Stimulated activated CD4-positive, alpha-beta T cell treated with anti-CD3 and anti-CD28 coated beads, Interleukin-2, amount 100 ng/mL, for 24 hours (primary cell): ENCODE results near the gene DUS3L.
"Not testable (repeated sequence)": the region's sequence is repeated elsewhere in the genome, so short reads cannot be mapped to it uniquely, and the experiment has no call there.

Experiments
- DNase-seq, 2 donors: peaks; one replicate each; pipeline ENCODE4 v3.0.0-alpha.2; 2020

DUS3L gene

DNA sequence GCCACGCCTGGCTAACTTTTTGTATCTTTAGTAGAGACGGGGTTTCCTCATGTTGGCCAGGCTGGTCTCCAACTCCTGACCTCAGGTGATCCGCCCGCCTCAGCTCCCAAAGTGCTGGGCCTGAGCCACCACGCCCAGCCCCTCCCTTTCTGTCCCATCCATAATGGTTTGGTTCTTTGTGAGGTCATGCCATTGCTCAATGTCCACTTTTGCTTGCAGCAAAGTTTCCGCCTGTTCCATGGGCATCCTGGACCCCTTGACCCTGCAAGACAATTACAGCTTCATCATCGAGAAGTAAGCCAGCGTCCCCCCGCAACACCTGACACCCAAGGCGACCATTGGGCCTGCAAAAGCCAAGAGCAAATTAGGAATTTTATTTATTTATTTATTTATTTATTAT, 23.0 kb downstream of the DUS3L start:
- DNase-seq, result no peak

DNA sequence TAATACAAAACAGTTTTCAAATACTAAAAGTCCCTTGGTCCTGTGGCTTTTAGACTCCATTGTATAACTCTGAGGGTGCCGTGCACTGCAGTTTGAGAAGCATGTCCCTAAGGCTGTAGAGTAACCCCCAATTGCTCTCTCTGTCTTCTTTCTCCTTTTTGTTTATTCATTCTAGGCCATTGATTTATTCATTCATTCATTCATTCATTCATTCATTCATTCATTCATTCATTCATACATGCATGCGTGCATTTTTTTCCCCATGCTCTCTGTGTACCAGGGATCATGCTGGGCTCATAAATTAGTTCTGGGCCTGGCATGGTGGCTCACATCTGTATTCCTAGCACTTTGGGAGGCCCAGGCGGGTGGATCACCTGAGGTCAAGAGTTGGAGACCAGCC, 25.7 kb downstream of the DUS3L start:
- DNase-seq, result no peak

DNA sequence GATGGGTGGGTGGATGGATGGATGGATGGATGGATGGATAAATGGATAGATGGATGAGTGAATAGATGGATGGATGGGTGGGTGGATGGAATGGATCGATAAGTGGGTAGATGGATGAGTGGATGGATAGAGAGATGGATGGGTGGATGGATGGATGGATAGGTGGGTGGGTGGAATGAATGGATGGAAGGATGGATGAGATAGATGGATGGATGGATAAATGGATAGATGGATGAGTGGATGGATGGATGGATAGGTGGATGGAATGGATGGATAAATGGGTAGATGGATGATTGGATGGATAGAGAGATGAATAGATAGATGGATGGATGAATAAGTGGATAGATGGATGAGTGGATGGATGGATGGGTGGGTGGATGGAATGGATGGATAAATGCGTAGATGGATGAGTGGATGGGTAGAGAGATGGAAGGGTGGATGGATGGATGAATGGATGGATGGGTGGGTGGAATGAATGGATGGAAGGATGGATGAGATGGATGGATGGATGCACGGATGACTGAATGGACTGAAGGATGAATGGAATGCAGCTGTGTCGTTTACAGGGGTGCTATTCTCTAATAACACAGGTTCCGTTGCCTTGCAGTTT, 28.2 kb downstream of the DUS3L start:
- DNase-seq, result no peak

DNA sequence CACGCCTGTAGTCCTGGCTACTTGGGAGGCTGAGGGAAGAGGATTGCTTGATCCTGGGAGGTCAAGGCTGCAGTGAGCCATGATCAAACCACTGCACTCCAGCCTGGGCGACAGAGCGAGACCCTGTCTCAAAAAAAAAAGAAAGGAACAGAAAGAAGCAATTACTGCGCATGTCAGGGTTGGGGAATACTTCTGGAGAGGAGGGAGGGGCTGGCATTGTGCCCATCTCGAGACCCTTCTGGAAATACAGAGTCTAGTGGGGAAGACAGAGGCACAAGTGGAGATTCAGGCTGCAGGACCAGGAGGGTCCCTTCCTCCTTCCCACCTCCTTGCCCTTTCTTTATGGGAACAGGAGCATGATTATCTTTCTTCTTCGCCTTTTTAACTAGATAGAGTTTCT, 37.2 kb downstream of the DUS3L start:
- DNase-seq, result no peak

DNA sequence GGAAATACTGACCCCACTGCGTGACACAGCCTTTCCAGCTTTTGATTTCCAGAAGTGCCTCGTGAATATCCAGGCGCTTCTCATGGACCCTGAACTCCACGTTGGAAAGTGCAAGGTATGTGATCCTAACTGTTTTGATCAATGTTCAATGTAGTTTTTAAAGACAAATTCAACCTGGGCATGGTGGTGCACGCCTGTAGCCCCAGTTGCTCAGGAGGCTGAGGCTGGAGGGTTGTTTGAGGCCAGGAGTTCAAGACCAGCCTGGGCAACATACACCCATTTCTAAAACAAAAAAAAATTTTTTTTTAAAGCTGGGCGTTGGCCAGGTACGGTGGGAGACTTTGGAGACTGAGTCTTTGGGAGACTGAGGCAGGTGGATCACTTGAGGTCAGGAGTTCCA, 39.3 kb downstream of the DUS3L start:
- DNase-seq, result no peak

DNA sequence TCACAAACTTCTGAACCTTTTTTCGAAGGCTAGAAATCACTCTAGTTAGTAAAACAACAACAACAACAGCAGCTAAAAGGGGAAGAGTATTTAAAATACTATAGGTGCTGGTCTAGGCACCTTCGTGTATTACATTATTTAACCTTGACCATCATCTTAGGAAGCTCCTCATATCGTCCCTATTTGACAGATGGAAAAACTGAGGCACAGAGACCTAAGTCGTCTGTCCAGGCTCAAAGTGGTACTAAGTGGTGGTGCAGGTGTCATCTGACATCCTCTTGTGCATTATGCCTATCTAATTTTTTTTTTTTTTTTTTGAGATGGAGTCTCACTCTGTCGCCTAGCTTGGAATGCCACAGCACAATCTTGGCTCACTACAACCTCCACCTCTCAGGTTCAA, 41.5 kb downstream of the DUS3L start:
- no peak for DNase-seq

DNA sequence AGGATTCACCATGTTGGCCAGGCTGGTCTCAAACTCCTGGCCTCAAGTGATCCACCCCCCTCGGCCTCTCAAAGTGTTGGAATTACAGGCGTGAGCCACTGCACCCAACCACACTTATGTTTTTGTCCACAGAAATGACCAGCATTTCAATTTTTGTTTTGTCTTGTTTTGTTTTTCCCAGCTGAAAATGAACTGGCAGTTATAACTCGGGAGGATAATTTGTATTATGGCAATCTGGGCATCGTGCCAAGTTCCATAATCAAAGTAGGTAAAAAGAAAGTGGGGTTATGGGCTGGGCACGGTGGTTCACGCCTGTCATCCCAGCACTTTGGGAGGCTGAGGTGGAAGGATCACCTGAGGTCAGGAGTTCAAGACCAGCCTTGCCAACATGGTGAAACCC, 42.0 kb downstream of the DUS3L start:
- not testable (repeated sequence) for DNase-seq

- not testable (repeated sequence) for DNase-seq
These were observed 46.0 kb downstream of the DUS3L start for GRCh38 chr19:5744999-5745398.

DNA sequence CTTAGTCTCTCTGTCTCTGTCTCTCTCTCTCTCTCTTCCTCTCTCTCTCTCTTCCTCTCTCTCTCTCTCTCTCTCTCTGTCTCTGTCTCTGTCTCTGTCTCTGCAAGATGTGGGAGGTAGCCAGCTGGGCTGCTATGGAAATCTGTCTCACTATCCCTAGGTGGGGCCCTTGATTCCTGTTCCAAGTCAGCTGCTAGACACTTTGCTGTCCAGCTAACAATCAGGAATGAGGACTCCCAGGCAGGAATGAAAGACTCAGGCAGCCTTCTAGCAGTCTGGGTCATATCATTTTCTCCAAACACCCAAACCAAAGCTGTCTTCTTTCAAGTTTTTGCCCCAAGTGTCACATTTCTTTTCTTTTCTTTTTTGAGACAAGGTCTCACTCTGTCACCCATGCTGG, 47.3 kb downstream of the DUS3L start:
- no peak for DNase-seq

DNA sequence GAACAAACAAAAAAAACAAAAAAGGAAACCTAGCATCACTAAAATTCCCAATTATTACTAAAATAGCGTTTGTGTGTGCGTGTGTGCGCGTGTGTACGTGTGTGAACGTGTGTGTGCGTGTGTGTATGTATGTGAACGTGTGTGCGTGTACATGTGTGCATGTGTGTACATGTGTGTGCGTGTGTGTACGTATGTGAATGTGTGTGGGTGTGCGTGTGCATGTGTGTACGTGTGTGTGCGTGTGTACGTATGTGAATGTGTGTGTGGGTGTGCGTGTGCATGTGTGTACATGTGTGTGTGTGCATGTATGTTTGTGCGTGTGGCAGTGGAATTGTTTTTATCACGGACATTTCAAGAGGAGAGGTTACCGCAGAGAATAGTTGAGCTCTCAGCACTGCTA, 48.9 kb downstream of the DUS3L start:
- DNase-seq, result no peak

DNA sequence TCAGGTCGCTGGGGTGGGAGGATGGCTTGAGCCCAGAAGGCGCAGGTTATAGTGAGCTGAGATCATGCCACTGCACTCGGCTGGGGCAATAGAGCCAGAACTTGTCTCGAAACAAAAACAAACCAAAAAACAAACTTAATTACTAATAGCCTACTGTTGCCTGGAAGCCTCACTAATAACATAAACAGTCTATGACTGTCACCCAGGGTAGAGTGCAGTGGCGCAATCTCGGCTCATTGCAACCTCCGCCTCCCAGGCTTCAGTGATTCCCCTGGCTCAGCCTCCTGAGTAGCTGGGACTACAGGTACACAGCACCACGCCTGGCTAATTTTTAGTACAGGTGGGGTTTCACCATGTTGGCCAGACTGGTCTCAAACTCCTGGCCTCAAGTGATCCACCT, 52.5 kb downstream of the DUS3L start:
- DNase-seq, result no peak
